ENCODE results near the gene ABCA12. TPM values are rescaled to one million over a fixed set of nuclear protein-coding genes. Genes with fewer than 3 reads are reported as not detected.

The ABCA12 gene
- total RNA-seq, 4 donors from 2014 or later = 0.16 to 0.25 TPM; not detected in 2

- 94 to 100% methylated on average over 3 of the region's 3 CpGs for WGBS, 2 donors (ENCODE audit: low coverage in 1 of 2)
Measured at GRCh38 chr2:215052404-215052803, 86.0 kb downstream of the ABCA12 start.

GRCh38 chr2:215049341-215049740 lies 89.1 kb downstream of the ABCA12 start:
- 53 to 91% methylated on average over 2 of the region's 2 CpGs for WGBS, 2 donors (ENCODE audit: low coverage in 1 of 2)
- Histone ChIP-seq H3K4me3 (no peak overlapping the region), H3K36me3 (no peaks in the 10 kb centered on the region), H3K9me3 (peaks cover 0 to 11% (median 0%) of the 10 kb centered on the region in 3 donors), H3K27me3 (no peaks in the 10 kb centered on the region), H3K27ac (no peak overlapping the region), H3K4me1 (no peaks in the 10 kb centered on the region)
- TF ChIP-seq POLR2AphosphoS5 (IDR thresholded peaks at IDR 0.05) (no peak), EP300 (IDR thresholded peaks at IDR 0.05) (no peak), POLR2A (IDR thresholded peaks at IDR 0.05) (no peak)
- no peak for ATAC-seq

More at GRCh38 chr2:215052404-215052803, 86.0 kb downstream of the ABCA12 start:
- no peaks in the 10 kb centered on the region for H3K36me3 ChIP-seq
- no peak overlapping the region for H3K4me3 ChIP-seq
- no peak overlapping the region for H3K27ac ChIP-seq
- H3K4me1 ChIP-seq = no peaks in the 10 kb centered on the region
- H3K27me3 ChIP-seq = no peaks in the 10 kb centered on the region
- TF ChIP-seq EP300 (IDR thresholded peaks at IDR 0.05) (no peak), POLR2AphosphoS5 (IDR thresholded peaks at IDR 0.05) (no peak), POLR2A (IDR thresholded peaks at IDR 0.05) (no peak), CTCF (IDR thresholded peaks at IDR 0.05) (no peak)
- peaks cover 0 to 2% (median 0%) of the 10 kb centered on the region in 3 donors for H3K9me3 ChIP-seq
- no peak for ATAC-seq

GRCh38 chr2:215038421-215038820 lies 100.0 kb downstream of the ABCA12 start:
- WGBS, 2 donors (ENCODE audit: low coverage in 1 of 2) = 44 to 69% methylated on average over 2 to 3 of the region's 3 CpGs
- peaks cover 0 to 8% (median 0%) of the 10 kb centered on the region in 3 donors for H3K9me3 ChIP-seq

GRCh38 chr2:215036314-215036713 lies 102.1 kb downstream of the ABCA12 start:
- no peaks in the 10 kb centered on the region for H3K36me3 ChIP-seq
- H3K4me1 ChIP-seq = no peaks in the 10 kb centered on the region
- H3K9me3 ChIP-seq = peaks cover 0 to 8% (median 0%) of the 10 kb centered on the region in 3 donors
- no peak overlapping the region for H3K27ac ChIP-seq
- H3K4me3 ChIP-seq = no peak overlapping the region
- 80 to 88% methylated on average over 1 of the region's 1 CpG for WGBS, 2 donors (ENCODE audit: low coverage in 1 of 2)
- ATAC-seq = no peak
- TF ChIP-seq POLR2AphosphoS5 (IDR thresholded peaks at IDR 0.05) = no peak
- TF ChIP-seq CTCF (IDR thresholded peaks at IDR 0.05) = no peak
- no peak for TF ChIP-seq POLR2A (IDR thresholded peaks at IDR 0.05)
- no peak for TF ChIP-seq EP300 (IDR thresholded peaks at IDR 0.05)
- no peaks in the 10 kb centered on the region for H3K27me3 ChIP-seq

More at GRCh38 chr2:215038421-215038820, 100.0 kb downstream of the ABCA12 start:
- no peaks in the 10 kb centered on the region for H3K36me3 ChIP-seq
- H3K4me3 ChIP-seq = no peak overlapping the region
- TF ChIP-seq POLR2AphosphoS5 (IDR thresholded peaks at IDR 0.05) (no peak), CTCF (IDR thresholded peaks at IDR 0.05) (no peak), POLR2A (IDR thresholded peaks at IDR 0.05) (no peak), EP300 (IDR thresholded peaks at IDR 0.05) (no peak)
- no peaks in the 10 kb centered on the region for H3K27me3 ChIP-seq
- no peak overlapping the region for H3K27ac ChIP-seq
- no peak for ATAC-seq
- no peaks in the 10 kb centered on the region for H3K4me1 ChIP-seq

- no peak overlapping the region for H3K4me3 ChIP-seq
- H3K36me3 ChIP-seq = no peaks in the 10 kb centered on the region
- no peaks in the 10 kb centered on the region for H3K27me3 ChIP-seq
- 44 to 46% methylated on average over 2 to 3 of the region's 3 CpGs for WGBS, 2 donors (ENCODE audit: low coverage in 1 of 2)
- H3K27ac ChIP-seq = no peak overlapping the region
- no peaks in the 10 kb centered on the region for H3K9me3 ChIP-seq
- no peak for TF ChIP-seq CTCF (IDR thresholded peaks at IDR 0.05)
- no peak for TF ChIP-seq EP300 (IDR thresholded peaks at IDR 0.05)
- no peak for TF ChIP-seq POLR2AphosphoS5 (IDR thresholded peaks at IDR 0.05)
- no peak for ATAC-seq
- no peaks in the 10 kb centered on the region for H3K4me1 ChIP-seq
Measured at GRCh38 chr2:215034154-215034553, 104.3 kb downstream of the ABCA12 start.

Data from gastroesophageal sphincter (tissue), 4 donors.